Measurements from ENCODE around the gene PCDH9. TPM values are rescaled to one million over a fixed set of nuclear protein-coding genes. Genes with fewer than 3 reads are reported as not detected.

The PCDH9 gene, protein sequence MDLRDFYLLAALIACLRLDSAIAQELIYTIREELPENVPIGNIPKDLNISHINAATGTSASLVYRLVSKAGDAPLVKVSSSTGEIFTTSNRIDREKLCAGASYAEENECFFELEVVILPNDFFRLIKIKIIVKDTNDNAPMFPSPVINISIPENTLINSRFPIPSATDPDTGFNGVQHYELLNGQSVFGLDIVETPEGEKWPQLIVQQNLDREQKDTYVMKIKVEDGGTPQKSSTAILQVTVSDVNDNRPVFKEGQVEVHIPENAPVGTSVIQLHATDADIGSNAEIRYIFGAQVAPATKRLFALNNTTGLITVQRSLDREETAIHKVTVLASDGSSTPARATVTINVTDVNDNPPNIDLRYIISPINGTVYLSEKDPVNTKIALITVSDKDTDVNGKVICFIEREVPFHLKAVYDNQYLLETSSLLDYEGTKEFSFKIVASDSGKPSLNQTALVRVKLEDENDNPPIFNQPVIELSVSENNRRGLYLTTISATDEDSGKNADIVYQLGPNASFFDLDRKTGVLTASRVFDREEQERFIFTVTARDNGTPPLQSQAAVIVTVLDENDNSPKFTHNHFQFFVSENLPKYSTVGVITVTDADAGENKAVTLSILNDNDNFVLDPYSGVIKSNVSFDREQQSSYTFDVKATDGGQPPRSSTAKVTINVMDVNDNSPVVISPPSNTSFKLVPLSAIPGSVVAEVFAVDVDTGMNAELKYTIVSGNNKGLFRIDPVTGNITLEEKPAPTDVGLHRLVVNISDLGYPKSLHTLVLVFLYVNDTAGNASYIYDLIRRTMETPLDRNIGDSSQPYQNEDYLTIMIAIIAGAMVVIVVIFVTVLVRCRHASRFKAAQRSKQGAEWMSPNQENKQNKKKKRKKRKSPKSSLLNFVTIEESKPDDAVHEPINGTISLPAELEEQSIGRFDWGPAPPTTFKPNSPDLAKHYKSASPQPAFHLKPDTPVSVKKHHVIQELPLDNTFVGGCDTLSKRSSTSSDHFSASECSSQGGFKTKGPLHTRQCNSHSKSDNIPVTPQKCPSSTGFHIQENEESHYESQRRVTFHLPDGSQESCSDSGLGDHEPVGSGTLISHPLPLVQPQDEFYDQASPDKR (N-terminal part only)
- 3.5 TPM for polyA plus RNA-seq (2012; ENCODE audit: insufficient read length, low read depth)

DNA sequence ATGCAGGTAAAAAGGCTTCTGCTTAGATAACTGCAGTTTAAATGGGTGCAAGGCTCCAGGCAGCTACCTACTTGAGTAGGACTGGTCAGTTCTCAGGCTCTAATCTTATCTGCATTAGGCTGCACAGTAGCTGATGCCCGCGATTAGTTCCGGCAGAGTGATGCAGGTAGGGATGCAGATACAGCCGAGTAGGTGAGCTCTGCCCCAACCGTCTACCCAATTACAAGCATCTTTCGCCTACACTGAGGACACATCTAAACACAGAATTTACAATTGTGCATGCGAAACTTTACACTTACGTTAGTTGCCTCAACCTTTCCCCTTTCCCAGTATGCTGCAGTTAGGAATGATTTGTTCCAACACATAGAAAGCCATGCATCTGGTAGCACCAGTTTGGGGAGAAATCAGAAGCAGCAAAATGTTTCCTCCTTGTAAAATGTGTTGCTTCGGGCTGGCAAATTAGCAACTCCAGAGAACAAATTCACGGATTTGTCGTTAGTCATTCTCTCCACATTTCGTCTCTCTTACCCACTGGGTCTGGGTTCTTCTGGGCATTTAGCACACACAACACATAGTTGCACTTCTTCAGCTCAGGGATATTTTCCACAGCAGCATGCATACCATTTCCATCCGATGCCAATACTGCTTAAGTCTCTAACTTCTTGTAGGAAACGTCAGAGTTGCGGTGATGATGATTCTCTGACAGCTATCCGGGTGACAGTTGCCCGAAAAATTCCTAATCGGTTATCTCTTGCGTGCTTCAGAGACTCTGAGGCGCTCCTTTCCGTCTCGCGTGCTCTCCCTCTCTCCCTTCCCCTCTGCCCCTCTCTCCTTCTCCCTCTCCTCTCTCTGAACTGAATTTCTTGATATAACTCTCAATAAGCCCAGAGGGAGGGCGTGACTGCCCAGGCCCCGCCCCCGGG is at the start of gene PCDH9:
TSS of gene PCDH9 (minus strand) at position 856 of the 923 bp plus-strand sequence. CDS start 1,896 bp downstream, outside the sequence.
- no peak for TF ChIP-seq FOXP2 (optimal IDR thresholded peaks at IDR 0.05; ENCODE audit: borderline replicate concordance, extremely low read depth, extremely low read length, insufficient read depth)
- peak; percentile 92 for TF ChIP-seq POLR2AphosphoS5 (IDR thresholded peaks at IDR 0.05; ENCODE audit: low read depth, low read length)
- peak; percentile 95 for TF ChIP-seq TAF1 (IDR thresholded peaks at IDR 0.05; ENCODE audit: borderline replicate concordance, insufficient read depth, low read length)
- 0 out of 2 replicates have a peak, but pooled peaks have one; percentile 61 for TF ChIP-seq SIN3A (IDR thresholded peaks at IDR 0.05; ENCODE audit: borderline replicate concordance, insufficient read depth, low read length)
- TF ChIP-seq, protein P1, sequence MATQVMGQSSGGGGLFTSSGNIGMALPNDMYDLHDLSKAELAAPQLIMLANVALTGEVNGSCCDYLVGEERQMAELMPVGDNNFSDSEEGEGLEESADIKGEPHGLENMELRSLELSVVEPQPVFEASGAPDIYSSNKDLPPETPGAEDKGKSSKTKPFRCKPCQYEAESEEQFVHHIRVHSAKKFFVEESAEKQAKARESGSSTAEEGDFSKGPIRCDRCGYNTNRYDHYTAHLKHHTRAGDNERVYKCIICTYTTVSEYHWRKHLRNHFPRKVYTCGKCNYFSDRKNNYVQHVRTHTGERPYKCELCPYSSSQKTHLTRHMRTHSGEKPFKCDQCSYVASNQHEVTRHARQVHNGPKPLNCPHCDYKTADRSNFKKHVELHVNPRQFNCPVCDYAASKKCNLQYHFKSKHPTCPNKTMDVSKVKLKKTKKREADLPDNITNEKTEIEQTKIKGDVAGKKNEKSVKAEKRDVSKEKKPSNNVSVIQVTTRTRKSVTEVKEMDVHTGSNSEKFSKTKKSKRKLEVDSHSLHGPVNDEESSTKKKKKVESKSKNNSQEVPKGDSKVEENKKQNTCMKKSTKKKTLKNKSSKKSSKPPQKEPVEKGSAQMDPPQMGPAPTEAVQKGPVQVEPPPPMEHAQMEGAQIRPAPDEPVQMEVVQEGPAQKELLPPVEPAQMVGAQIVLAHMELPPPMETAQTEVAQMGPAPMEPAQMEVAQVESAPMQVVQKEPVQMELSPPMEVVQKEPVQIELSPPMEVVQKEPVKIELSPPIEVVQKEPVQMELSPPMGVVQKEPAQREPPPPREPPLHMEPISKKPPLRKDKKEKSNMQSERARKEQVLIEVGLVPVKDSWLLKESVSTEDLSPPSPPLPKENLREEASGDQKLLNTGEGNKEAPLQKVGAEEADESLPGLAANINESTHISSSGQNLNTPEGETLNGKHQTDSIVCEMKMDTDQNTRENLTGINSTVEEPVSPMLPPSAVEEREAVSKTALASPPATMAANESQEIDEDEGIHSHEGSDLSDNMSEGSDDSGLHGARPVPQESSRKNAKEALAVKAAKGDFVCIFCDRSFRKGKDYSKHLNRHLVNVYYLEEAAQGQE (IDR thresholded peaks at IDR 0.05; ENCODE audit: insufficient read depth in 1 of 2, low read depth in 2 of 2, low read length in 2 of 2), result peak in 1 of 2 experiments; percentile 10; a peak in 1 of 4 replicates

DNA sequence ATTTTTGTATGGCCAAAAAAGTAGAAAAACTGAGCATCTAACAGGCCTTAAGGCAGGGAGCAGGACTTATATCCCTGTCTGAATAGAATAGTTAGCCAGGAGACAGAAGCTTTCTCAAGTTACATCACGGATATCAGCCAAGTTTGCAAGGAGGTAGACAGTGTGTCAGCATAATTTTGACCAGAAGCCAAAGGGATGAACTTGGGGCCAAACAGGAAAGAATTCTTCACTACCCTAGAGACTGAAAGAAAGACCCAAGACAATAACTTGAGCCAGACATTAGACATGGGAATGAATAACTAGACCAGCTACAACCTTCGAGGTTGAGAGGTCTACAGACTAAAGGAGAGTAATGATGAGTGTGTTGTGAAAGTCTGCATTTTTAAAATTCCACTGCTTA is 48.1 kb upstream of the PCDH9 start:
- TF ChIP-seq, protein P1 (IDR thresholded peaks at IDR 0.05; ENCODE audit: insufficient read depth in 1 of 2, low read depth in 2 of 2, low read length in 2 of 2), result no peak
- TF ChIP-seq SIN3A (IDR thresholded peaks at IDR 0.05; ENCODE audit: borderline replicate concordance, insufficient read depth, low read length) (no peak), FOXP2 (optimal IDR thresholded peaks at IDR 0.05; ENCODE audit: borderline replicate concordance, extremely low read depth, extremely low read length, insufficient read depth) (no peak), TAF1 (IDR thresholded peaks at IDR 0.05; ENCODE audit: borderline replicate concordance, insufficient read depth, low read length) (no peak), POLR2AphosphoS5 (IDR thresholded peaks at IDR 0.05; ENCODE audit: low read depth, low read length) (no peak)

DNA sequence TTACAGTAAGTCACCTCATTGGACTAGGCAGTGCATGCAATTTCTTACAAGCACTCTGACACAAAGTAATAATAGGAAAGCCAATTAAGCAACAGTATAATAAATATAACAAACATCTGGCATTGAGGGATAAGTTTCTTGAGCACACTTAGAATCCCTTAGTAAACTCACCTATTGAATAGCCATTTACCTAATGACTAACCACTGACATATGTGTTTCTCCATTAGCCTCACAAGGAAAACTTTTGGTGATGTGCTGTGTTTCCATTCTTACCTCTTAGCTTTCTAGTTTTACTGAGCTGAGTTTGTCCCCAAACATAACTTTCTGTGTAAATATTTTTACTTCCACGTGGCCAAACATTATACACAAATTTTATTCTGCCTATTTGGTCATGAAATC is 47.4 kb upstream of the PCDH9 start:
- no peak for TF ChIP-seq FOXP2 (optimal IDR thresholded peaks at IDR 0.05; ENCODE audit: borderline replicate concordance, extremely low read depth, extremely low read length, insufficient read depth)
- TF ChIP-seq, protein P1 (IDR thresholded peaks at IDR 0.05; ENCODE audit: insufficient read depth in 1 of 2, low read depth in 2 of 2, low read length in 2 of 2), result no peak

DNA sequence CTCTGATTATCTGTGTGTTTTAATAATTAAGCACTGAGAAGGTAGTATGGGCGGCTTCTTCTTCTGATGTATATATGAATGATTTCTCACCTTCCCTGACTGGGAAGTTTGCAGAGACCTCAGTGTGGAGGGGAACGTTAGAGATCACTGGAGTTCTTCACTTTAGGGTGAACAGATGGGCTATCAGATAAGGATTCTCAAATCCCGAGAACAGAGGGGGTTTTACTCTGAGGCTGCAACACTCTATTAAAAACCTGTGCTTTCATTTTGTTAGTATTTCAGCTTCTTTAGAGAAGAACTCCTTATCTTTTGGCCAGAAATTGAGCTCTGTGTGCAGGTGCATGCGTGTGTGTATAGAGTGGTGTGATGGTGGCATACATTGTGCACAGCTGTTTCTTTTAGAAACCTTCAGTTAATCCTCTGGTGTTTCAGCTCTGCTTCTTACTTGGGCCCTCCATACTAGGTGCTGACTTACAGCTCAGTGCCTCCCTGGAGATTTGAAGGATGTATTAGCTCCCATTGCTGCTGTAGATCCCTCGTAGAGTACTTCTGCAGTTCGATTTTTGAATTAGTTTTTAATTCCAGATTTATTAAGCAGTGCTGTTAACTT is 45.3 kb upstream of the PCDH9 start:
- TF ChIP-seq SIN3A (IDR thresholded peaks at IDR 0.05; ENCODE audit: borderline replicate concordance, insufficient read depth, low read length) (no peak), TAF1 (IDR thresholded peaks at IDR 0.05; ENCODE audit: borderline replicate concordance, insufficient read depth, low read length) (no peak)
- TF ChIP-seq, protein P1 (IDR thresholded peaks at IDR 0.05; ENCODE audit: insufficient read depth in 1 of 2, low read depth in 2 of 2, low read length in 2 of 2), result no peak
